Colonic mucosa (tissue), 4 donors: ENCODE results near the gene DPF3. TPM values are rescaled to one million over a fixed set of nuclear protein-coding genes. Genes with fewer than 3 reads are reported as not detected.

Source experiments
- DNase-seq: peaks from one replicate; pipeline ENCODE4 v3.0.0-alpha.2; 2020
- H3K27ac ChIP-seq: fragments of 200-600 bp; one replicate; pipeline ENCODE4 v1.8.0; 2021
- H3K27me3 ChIP-seq: fragments of 200-600 bp; one replicate; pipeline ENCODE4 v1.8.0; 2021
- H3K36me3 ChIP-seq: fragments of 200-600 bp; one replicate; pipeline ENCODE4 v1.8.0; 2021
- H3K4me1 ChIP-seq: fragments of 200-600 bp; one replicate; pipeline ENCODE4 v1.8.0; 2021; ENCODE audit warnings: mild to moderate bottlenecking
- H3K4me3 ChIP-seq: fragments of 200-600 bp; one replicate; pipeline ENCODE4 v1.8.0; 2021
- H3K9ac ChIP-seq, 2 donors: one replicate each; pipeline ENCODE4 v1.7.0; 2013; ENCODE audit warnings: control low read depth in 2 of 2, low read depth in 2 of 2, low read length in 2 of 2
- H3K9me3 ChIP-seq: fragments of 200-600 bp; one replicate; pipeline ENCODE4 v1.8.0; 2021
- intact Hi-C: fragments of 100-400 bp; cut with DNase I; formaldehyde crosslinking; loops from one replicate; pipeline ENCODE4 v1.14.1; 2022
- total RNA-seq, 2 donors: library from RNA; stranded (reverse); fragmentation: NEBNext Ultra II Directional in 1 of 2; extraction: Animal tissue kit (Norgen Biotek cat#: 25700) in 1 of 2; gene quantifications; one replicate each; pipeline ENCODE4 v1.2.1, GENCODE V29; 2021
- TF ChIP-seq, protein P1 (sequence below): fragments of 200-600 bp; IDR thresholded peaks from one replicate; pipeline ENCODE4 v1.8.0; 2022; ENCODE audit warnings: antibody characterized with exemption, mild to moderate bottlenecking
- donor health status: healthy.
- donor health status: DM: no; HTN: no; CAD: no.
- donor health status: DM: no; HTN: no; CAD: no.

The DPF3 gene
- total RNA-seq, 2 donors from 2014 or later, result 6.7 to 14.0 TPM

DNA sequence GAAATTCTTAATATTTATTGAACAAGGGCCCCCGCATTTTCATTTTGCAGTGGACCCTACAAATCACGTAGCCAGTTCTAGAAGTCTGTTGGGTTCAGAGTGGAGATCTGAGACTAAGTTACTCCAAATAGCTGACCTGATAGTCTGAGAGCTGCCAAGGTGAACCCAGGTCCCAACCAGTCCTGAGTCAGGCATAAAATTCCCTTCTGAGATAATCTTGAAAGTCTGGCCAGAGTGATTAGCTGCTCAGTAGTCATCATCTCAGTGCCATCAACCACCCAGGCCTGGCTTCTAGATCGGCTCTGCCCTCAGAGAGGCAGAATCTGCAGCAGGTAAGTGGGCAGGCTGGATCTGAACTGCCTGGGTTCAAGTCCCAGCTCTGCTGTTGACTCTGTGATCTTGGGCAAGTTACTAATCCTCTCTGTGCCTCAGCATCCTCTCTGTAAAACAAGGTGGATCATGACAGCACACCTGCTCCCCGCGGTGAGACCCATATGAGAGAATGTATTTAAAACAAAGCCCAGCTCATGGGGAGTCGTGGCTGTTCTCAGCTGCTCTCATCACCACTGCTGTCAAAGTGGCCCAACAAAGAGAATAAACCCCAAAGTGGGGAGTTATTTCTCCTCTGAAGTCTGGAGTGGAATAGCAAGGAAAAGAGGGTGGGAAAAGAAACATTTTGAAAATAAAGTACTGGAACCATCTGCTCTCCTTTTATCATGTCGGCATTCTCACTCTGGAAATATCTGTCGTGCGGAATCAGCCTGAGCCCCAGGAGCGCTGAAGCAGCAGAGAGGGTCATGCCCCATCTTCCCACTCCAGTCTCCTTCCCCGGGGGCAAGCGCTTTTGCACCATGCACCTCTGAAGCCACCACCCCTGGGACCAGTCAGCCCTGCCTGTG is 193.3 kb downstream of the DPF3 start:
- Histone ChIP-seq H3K9ac (no peak overlapping the region), H3K27me3 (no peaks in the 10 kb centered on the region), H3K36me3 (no peaks in the 10 kb centered on the region), H3K9me3 (no peaks in the 10 kb centered on the region), H3K4me3 (no peak overlapping the region), H3K27ac (no peak overlapping the region), H3K4me1 (no peaks in the 10 kb centered on the region)
- no peak for DNase-seq
- intact Hi-C loops, result no loop called here
- TF ChIP-seq, protein P1, sequence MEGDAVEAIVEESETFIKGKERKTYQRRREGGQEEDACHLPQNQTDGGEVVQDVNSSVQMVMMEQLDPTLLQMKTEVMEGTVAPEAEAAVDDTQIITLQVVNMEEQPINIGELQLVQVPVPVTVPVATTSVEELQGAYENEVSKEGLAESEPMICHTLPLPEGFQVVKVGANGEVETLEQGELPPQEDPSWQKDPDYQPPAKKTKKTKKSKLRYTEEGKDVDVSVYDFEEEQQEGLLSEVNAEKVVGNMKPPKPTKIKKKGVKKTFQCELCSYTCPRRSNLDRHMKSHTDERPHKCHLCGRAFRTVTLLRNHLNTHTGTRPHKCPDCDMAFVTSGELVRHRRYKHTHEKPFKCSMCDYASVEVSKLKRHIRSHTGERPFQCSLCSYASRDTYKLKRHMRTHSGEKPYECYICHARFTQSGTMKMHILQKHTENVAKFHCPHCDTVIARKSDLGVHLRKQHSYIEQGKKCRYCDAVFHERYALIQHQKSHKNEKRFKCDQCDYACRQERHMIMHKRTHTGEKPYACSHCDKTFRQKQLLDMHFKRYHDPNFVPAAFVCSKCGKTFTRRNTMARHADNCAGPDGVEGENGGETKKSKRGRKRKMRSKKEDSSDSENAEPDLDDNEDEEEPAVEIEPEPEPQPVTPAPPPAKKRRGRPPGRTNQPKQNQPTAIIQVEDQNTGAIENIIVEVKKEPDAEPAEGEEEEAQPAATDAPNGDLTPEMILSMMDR, result no peak

DNA sequence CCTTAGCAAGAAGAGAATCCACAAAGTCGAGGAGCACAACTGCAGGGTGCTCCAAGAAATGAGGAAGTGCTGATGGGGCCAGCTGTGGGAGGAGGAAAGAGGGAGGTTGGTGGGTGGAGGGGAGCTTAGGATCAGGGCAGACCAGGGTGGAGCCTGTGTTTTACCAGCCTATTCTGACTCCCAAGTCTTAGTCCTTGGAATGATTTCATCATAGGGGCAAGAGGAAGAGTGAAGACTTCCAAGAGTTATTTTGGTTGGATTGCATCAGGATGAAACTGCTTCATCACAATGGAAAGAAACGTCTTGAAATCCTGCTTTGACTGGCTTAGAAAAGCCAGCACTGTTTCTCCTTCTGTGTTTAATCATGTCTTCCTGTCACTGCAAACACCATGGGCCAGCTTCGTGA is 194.0 kb downstream of the DPF3 start:
- intact Hi-C loops, result no loop called here
- Histone ChIP-seq H3K9me3 (no peaks in the 10 kb centered on the region), H3K27me3 (no peaks in the 10 kb centered on the region), H3K36me3 (no peaks in the 10 kb centered on the region), H3K9ac (no peak overlapping the region), H3K27ac (no peak overlapping the region), H3K4me3 (no peak overlapping the region), H3K4me1 (no peaks in the 10 kb centered on the region)
- TF ChIP-seq, protein P1, result no peak
- peak; percentile 25 for DNase-seq

DNA sequence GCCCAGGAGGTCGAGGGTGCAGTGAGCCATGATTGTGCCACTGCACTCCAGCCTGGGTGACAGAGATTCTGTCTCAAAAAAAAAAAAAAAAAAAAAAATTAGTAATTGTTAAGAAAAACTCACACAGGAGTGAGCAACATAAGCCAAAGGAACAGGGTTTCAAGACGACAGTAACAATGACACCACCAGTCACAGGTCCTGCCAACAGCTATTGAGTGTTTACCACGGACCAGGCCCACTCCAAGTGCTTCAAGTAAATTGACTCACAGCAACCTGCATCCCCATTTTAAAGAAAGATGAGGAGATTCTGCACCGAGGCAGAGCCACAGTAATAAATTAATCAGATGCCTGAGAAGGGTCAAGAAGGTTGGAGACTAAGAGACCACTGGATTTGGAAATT is 194.5 kb downstream of the DPF3 start:
- DNase-seq, result no peak
- intact Hi-C loops, result no loop called here
- H3K36me3 ChIP-seq, result no peaks in the 10 kb centered on the region
- TF ChIP-seq, protein P1, result no peak
- no peaks in the 10 kb centered on the region for H3K27me3 ChIP-seq
- no peak overlapping the region for H3K9ac ChIP-seq
- no peak overlapping the region for H3K4me3 ChIP-seq
- H3K9me3 ChIP-seq, result no peaks in the 10 kb centered on the region
- H3K27ac ChIP-seq, result no peak overlapping the region
- no peaks in the 10 kb centered on the region for H3K4me1 ChIP-seq

DNA sequence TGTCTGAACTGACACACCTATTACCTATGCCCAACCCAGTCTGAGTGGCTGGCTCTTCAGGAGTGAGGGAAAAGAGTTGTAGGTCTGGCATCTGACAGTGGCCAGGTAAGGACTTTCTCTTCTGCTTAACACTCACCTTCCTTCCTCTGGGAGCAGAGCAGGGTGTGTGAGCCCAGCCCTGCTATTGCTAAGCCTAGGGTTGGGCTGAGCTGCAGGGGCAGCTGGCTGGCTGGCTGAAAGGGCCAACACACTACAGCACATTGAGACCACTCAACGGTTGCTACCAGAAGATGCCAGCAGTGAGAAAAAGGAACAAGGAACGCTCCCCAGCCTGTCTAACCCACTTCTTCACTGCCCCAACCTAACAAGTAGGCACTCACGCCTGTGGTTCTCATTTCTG is 201.2 kb downstream of the DPF3 start:
- H3K27me3 ChIP-seq, result no peaks in the 10 kb centered on the region
- no peaks in the 10 kb centered on the region for H3K4me1 ChIP-seq
- intact Hi-C loops, result no loop called here
- TF ChIP-seq, protein P1, result no peak
- no peak overlapping the region for H3K27ac ChIP-seq
- no peak overlapping the region for H3K9ac ChIP-seq
- no peak for DNase-seq
- H3K4me3 ChIP-seq, result no peak overlapping the region
- no peaks in the 10 kb centered on the region for H3K9me3 ChIP-seq
- no peaks in the 10 kb centered on the region for H3K36me3 ChIP-seq

DNA sequence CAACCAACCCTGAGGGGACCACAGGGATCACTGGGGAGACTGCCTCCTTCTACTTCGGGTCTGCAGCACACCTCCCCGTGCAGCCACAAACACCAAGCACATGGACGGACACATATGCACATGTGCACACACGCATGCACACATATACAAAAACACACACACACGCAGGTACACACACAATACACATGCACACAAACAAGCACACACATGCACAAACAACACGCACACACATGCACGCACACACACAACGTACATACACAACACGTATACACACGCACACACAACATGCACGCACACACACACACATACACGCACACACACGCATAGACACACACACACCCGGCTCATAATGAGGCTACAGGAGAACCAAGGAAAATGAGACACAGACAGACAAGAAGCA is 203.6 kb downstream of the DPF3 start:
- intact Hi-C loops, result no loop called here
- no peaks in the 10 kb centered on the region for H3K36me3 ChIP-seq
- H3K9ac ChIP-seq, result no peak overlapping the region
- H3K9me3 ChIP-seq, result no peaks in the 10 kb centered on the region
- DNase-seq, result no peak
- H3K27me3 ChIP-seq, result no peaks in the 10 kb centered on the region
- no peak overlapping the region for H3K27ac ChIP-seq
- TF ChIP-seq, protein P1, result no peak
- H3K4me3 ChIP-seq, result no peak overlapping the region
- H3K4me1 ChIP-seq, result no peaks in the 10 kb centered on the region
